SIG-M5 (cell line): ENCODE data around the gene ALB.
"Not testable (repeated sequence)": the region's sequence is repeated elsewhere in the genome, so short reads cannot be mapped to it uniquely, and the experiment has no call there.

Experiments
- DNase-seq: peaks from one replicate; lab custom pipeline; 2025; lab: John Stamatoyannopoulos, UW

The ALB gene

DNA sequence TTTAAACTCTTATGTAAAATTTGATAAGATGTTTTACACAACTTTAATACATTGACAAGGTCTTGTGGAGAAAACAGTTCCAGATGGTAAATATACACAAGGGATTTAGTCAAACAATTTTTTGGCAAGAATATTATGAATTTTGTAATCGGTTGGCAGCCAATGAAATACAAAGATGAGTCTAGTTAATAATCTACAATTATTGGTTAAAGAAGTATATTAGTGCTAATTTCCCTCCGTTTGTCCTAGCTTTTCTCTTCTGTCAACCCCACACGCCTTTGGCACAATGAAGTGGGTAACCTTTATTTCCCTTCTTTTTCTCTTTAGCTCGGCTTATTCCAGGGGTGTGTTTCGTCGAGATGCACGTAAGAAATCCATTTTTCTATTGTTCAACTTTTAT is at the start of gene ALB:
Gene ALB, plus strand, starts transcription at position 246 of the 400 bp plus-strand sequence. Its CDS starts 41 bp downstream, at position 287.
- no peak for DNase-seq

GRCh38 chr4:73357174-73357573 is 46.9 kb upstream of the ALB start:
- not testable (repeated sequence) for DNase-seq

GRCh38 chr4:73369506-73370199 is 34.4 kb upstream of the ALB start:
- not testable (repeated sequence) for DNase-seq

- no peak for DNase-seq
Measured at GRCh38 chr4:73375328-73375741, 28.8 kb upstream of the ALB start.

DNA sequence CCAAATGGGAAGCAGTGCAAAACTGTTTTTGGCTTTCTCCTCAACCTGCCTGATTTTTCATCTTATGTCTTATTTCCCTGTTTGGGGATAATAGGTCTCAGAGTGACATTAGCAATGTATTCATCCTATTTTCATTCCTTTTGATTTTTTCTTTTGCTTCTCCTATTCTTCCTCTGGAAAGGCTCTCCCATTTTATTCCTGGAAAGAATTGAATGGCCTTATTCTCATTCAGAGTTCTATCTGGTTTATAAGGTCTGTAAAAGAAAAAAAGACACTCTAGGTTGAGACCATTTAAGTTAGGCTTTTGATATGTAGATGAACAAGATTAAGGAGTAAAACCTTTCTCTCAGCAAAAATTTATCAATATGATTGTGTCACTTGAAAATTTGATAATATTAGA is 27.8 kb upstream of the ALB start:
- DNase-seq: no peak

GRCh38 chr4:73376976-73377375 is 27.1 kb upstream of the ALB start:
- no peak for DNase-seq

DNA sequence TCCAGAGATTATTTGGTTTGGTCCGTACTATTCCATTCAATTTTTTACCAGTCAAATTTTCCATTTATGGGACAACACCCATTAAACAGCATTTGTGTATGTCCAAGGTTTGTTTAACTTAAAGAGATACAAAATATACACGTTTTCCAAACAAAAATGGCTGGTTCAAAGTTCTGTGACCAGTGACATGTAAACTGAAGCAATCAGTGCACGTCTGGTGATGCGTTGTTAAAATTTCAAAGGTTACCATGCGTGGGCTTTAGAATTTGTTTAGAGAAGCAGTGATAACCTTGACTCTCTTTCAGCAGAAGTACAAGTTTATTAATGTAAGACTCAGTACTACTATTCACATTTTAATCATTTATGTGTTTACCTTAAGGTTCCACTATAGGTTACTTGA is 25.2 kb upstream of the ALB start:
- DNase-seq: no peak

- DNase-seq: no peak
Measured at GRCh38 chr4:73379946-73380345, 24.1 kb upstream of the ALB start.

- DNase-seq: no peak
Measured at GRCh38 chr4:73381214-73381613, 22.9 kb upstream of the ALB start.

DNA sequence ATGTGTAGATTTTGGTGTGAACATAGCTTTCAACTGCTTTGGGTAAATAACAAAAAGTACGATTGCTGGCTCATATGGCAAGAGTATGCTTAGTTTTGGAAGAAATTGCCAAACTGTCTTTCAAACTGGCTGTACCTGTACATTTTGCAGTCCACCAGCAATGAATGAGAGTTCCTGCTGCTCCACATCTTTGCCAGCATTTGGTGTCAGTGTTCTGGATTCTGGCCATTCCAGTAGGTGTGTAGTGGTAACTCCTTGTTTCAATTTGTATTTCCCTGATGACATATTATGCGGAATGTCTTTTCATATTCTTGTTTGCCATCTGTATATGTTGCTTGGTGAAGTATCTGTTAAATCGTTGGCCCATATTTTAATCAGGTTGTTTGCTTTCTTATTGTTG is 20.6 kb upstream of the ALB start:
- DNase-seq: no peak

DNA sequence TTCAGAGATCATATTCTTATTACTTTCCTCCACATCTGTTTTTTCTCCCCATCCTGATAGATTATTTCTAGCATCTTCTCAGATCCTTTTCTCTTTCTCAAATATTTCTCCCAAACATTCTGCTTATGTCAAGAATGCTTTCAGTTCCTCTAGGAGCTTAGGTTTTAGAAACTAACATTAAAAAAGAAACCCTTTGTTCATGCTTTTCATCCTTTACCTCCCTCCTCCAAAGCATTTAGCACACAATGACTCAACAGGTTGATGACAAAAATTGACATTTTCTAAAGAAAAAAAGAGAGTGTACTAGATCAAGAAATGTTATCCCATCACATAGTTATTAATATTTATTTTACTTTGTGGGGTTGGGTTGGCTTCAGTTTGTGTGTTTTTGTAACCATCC is 16.5 kb upstream of the ALB start:
- DNase-seq: no peak

GRCh38 chr4:73388887-73389286 is 15.2 kb upstream of the ALB start:
- no peak for DNase-seq

- DNase-seq: not testable (repeated sequence)
Measured at GRCh38 chr4:73389663-73390062, 14.4 kb upstream of the ALB start.

GRCh38 chr4:73391774-73392173 is 12.3 kb upstream of the ALB start:
- DNase-seq: no peak

GRCh38 chr4:73392936-73393335 is 11.2 kb upstream of the ALB start:
- no peak for DNase-seq

DNA sequence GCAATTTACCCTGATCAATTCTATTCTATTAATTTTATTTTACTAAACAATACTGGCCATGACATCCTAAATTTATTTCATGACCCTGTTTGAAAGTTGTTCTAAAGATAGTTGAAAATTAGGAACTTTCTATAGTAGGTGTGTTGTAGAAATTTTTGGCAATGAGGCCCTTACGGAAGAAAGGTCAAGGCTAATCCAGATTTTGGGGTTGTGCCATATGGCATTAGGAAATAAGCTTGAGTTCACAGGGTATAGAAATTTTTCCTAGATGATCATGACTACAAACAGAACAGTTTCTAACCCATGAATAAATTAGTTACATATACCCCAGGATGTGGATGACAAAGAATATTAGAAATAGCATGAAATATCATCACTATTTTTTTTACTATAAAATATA is 7.8 kb upstream of the ALB start:
- no peak for DNase-seq

DNA sequence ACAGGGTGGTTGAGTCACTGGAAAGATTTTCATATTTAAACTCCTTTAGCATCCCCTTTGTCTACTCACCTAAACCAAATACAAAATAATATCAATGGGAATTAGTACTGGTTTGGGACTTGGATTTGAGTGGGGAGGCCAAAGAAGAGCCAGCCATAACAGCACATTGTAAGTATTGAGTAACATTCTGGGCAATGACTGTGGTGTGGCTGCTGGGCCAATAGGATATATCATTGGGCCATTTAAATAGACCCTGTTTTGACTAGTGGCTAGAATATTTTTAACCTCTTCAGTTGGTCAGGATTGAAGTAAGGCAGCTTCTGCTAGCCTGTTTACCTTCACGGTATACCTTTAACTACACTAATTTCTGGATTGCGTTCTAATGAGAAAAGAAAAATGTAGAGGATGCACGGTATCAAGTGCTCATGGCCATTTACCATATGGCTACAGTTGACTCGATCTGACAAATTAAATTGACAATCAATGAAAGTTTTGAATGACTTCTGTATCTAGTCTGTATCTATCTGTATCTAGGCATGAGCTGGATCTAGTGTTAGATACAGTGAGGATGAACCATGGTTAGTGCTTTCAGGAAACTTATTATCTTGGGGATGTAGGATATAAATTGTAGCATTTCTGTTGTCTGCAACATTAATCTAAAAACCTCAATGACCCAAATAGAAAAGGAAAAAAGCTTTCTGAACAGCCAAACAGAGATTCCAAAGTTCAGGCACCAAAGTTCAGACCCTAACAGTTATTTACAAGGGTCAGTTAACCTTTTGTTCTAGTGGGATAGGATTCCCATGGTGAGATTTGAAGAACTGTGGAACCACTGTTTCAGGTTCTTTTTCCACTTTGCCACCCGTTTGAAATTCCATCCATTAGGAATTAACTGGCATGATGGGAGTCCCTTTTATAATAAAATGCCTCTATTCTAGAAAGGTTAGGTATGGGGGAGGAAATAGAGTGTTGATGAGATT is 6.8 kb upstream of the ALB start:
- DNase-seq: no peak

- DNase-seq: no peak
Measured at GRCh38 chr4:73401412-73401811, 2.7 kb upstream of the ALB start.

GRCh38 chr4:73404457-73404856 is 370 bp downstream of the ALB start:
- DNase-seq: no peak

DNA sequence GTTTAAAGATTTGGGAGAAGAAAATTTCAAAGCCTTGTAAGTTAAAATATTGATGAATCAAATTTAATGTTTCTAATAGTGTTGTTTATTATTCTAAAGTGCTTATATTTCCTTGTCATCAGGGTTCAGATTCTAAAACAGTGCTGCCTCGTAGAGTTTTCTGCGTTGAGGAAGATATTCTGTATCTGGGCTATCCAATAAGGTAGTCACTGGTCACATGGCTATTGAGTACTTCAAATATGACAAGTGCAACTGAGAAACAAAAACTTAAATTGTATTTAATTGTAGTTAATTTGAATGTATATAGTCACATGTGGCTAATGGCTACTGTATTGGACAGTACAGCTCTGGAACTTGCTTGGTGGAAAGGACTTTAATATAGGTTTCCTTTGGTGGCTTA is 1.1 kb downstream of the ALB start:
- no peak for DNase-seq

GRCh38 chr4:73406548-73406875 is 2.4 kb downstream of the ALB start:
- no peak for DNase-seq

- DNase-seq: no peak
Measured at GRCh38 chr4:73407227-73407673, 3.2 kb downstream of the ALB start.

GRCh38 chr4:73408181-73408867 is 4.2 kb downstream of the ALB start:
- DNase-seq: no peak
